IMR-90 (cell line): Measurements from ENCODE around the gene HDAC6.

Experiments used
- BHLHE40 ChIP-seq: fragments of 150-350 bp; IDR thresholded peaks from 2 replicates; pipeline ENCODE4 v1.6.1; 2016; ENCODE audit warnings: mild to moderate bottlenecking, low read depth, low read length
- CEBPB ChIP-seq: IDR thresholded peaks from 2 replicates; pipeline ENCODE4 v1.6.1; 2012; ENCODE audit warnings: low read depth, low read length, improper control_type of control experiment
- CHD1 ChIP-seq: IDR thresholded peaks from 2 replicates; pipeline ENCODE4 v1.6.1; 2012; ENCODE audit warnings: low read depth, low read length, improper control_type of control experiment
- CTCF ChIP-seq: conservative IDR thresholded peaks from 2 replicates; pipeline ENCODE4 v1.5.1; 2012; ENCODE audit warnings: mild to moderate bottlenecking, low read depth, low read length, improper control_type of control experiment
- POLR2A ChIP-seq: IDR thresholded peaks from 2 replicates; pipeline ENCODE4 v1.6.1; 2012; ENCODE audit warnings: mild to moderate bottlenecking, low read depth, low read length
- RCOR1 ChIP-seq: IDR thresholded peaks from 2 replicates; pipeline ENCODE4 v1.6.1; 2012; ENCODE audit warnings: mild to moderate bottlenecking, low read length, improper control_type of control experiment; ENCODE audit not compliant: insufficient replicate concordance
- RFX5 ChIP-seq: IDR thresholded peaks from 2 replicates; pipeline ENCODE4 v1.8.0; 2012; ENCODE audit warnings: low read depth, mild to moderate bottlenecking, low read length, moderate library complexity
- SMC3 ChIP-seq: fragments of 150-350 bp; IDR thresholded peaks from 2 replicates; pipeline ENCODE4 v1.6.1; 2016; ENCODE audit warnings: low read depth, mild to moderate bottlenecking, antibody characterized with exemption, low read length, moderate library complexity

GRCh38 chrX:48752498-48752897, 49.4 kb upstream of the HDAC6 start:
- TF ChIP-seq SMC3 = no peak
- no peak for TF ChIP-seq CTCF
- no peak for TF ChIP-seq RFX5
- TF ChIP-seq POLR2A = no peak
- no peak for TF ChIP-seq RCOR1
- no peak for TF ChIP-seq CHD1
- no peak for TF ChIP-seq CEBPB
- no peak for TF ChIP-seq BHLHE40
